Lower leg skin (tissue), 3 donors: ENCODE results near the gene IFT122.

Experiments used
- POLR2A ChIP-seq, 2 donors: fragments of 450-650 bp; IDR thresholded peaks; one replicate each; pipeline ENCODE4 v1.6.1; 2016 to 2017; ENCODE audit warnings: antibody characterized with exemption in 2 of 2, mild to moderate bottlenecking in 1 of 2, moderate library complexity in 1 of 2
- TF ChIP-seq, protein P1 (sequence below), 3 donors: fragments of 450-650 bp; IDR thresholded peaks; one replicate each; pipeline ENCODE4 v1.5.1; 2016; ENCODE audit warnings: antibody characterized with exemption in 3 of 3, mild to moderate bottlenecking in 3 of 3, moderate library complexity in 2 of 3

DNA sequence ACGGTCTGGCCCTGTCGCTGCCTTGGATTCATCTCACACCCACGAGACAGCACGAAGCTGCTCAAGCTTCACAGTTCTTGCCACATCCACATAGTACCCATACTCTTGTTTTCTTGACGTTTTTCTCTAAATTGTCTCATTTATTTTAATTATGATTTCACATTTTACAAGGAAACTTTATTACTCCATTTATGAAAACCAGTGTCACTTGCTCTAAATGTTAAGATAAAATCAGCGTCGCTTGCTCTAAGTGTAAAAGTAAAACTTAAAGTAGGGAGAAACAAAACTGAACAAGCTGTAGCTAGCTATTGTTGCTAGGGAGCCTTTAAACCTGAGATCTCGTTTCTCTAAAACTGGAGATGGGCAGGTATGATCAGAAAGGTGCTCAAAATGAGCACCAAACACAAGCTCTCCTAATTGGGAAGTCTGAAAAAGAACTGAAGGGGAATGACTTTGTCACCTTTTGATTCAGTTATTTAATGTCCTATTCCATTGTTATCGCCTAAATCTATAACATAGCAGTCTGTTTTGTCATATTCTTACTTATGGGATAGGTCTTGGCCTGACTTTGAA, 680 bp downstream of the IFT122 start:
- TF ChIP-seq POLR2A (IDR thresholded peaks at IDR 0.05), result no peak
- TF ChIP-seq, protein P1, sequence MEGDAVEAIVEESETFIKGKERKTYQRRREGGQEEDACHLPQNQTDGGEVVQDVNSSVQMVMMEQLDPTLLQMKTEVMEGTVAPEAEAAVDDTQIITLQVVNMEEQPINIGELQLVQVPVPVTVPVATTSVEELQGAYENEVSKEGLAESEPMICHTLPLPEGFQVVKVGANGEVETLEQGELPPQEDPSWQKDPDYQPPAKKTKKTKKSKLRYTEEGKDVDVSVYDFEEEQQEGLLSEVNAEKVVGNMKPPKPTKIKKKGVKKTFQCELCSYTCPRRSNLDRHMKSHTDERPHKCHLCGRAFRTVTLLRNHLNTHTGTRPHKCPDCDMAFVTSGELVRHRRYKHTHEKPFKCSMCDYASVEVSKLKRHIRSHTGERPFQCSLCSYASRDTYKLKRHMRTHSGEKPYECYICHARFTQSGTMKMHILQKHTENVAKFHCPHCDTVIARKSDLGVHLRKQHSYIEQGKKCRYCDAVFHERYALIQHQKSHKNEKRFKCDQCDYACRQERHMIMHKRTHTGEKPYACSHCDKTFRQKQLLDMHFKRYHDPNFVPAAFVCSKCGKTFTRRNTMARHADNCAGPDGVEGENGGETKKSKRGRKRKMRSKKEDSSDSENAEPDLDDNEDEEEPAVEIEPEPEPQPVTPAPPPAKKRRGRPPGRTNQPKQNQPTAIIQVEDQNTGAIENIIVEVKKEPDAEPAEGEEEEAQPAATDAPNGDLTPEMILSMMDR (IDR thresholded peaks at IDR 0.05), result no peak
